ENCODE measurements around the gene WDR59.

- no peak for TF ChIP-seq POLR2A (IDR thresholded peaks at IDR 0.05)
- no peak for TF ChIP-seq CTCF (IDR thresholded peaks at IDR 0.05)
These were observed 22.5 kb upstream of the WDR59 start for GRCh38 chr16:75007443-75007842.

Measured in right lobe of liver (tissue), 4 donors.